WTC11 (cell line): ENCODE results near the gene CAPN2.

Experiments used
- GTF2I ChIP-seq: fragments of 250-450 bp; sonication (Bioruptor Pico); conservative IDR thresholded peaks from 2 replicates; pipeline ENCODE4 v1.4.0; 2021; ENCODE audit warnings: mild to moderate bottlenecking
- TF ChIP-seq, protein P1 (sequence below): sonication (generic); formaldehyde crosslinking; IDR thresholded peaks from 2 replicates; pipeline ENCODE4 v1.8.0; 2023; ENCODE audit warnings: missing genetic modification reagents

DNA sequence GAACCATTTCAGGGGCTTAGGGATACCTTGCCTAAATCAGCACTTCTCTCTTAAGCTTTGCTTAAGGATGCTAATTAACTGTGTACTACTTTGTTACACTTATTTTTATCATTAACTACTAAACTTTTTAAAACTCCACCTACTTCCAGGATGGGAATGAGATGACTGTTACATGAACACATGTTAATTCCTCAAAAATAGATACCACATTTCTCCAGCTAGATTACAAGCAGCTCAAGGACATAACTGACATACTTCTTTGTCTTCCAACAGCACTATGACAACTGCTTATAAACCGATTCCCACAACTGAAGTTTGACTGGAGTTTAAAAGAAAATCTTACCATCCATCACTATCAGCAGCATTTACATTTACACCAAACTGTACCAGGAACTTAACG lies 79.7 kb downstream of the CAPN2 start:
- TF ChIP-seq, protein P1, sequence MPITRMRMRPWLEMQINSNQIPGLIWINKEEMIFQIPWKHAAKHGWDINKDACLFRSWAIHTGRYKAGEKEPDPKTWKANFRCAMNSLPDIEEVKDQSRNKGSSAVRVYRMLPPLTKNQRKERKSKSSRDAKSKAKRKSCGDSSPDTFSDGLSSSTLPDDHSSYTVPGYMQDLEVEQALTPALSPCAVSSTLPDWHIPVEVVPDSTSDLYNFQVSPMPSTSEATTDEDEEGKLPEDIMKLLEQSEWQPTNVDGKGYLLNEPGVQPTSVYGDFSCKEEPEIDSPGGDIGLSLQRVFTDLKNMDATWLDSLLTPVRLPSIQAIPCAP: no peak
- TF ChIP-seq GTF2I (CRISPR knock-in tag): no peak
